HG02981 (cell line): ENCODE data around the gene PDCD4.

Source experiments
- ATAC-seq: cut with Tn5 transposase; IDR thresholded peaks from one replicate; pipeline ENCODE4 v1.9.1; 2021; ENCODE audit warnings: mild to moderate bottlenecking, moderate library complexity; ENCODE audit not compliant: unreplicated experiment

Gene PDCD4

GRCh38 chr10:110841767-110842267, 29.9 kb upstream of the PDCD4 start:
- peak; percentile 64 for ATAC-seq

DNA sequence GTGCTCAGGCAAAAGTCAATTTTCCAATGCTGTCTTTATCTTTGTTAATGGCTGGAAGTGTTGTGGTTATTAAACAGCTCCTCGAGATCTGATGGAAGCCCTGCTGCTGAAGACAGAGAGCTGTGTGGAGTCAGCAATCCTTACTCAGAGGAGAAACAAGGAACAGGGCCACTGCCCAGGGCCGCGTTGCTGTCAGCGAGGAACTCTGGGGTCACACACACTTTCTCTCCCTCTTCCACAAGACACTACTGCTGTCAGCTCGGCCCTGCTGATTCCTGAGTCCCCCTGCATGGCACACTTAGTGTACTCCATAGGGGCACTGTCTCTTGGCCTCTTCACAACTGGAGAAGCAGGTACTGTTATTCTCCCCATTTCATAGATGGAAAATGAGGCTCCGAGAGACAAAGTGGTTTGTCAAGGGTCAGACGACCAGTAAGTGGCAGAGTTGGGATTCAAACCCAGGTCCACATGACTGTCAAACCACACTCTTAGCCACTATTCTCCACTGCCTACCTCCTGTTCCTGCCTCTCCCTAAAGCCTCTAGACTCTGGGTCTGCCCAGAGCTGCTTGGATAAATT, 29.3 kb upstream of the PDCD4 start:
- no peak for ATAC-seq

- peak; percentile 81 for ATAC-seq
Observed at GRCh38 chr10:110843031-110843430, 28.7 kb upstream of the PDCD4 start.

GRCh38 chr10:110843796-110844616, 27.7 kb upstream of the PDCD4 start:
- ATAC-seq, result no peak

- ATAC-seq, result no peak
Observed at GRCh38 chr10:110844617-110844881, 27.2 kb upstream of the PDCD4 start.

GRCh38 chr10:110845192-110845755, 26.5 kb upstream of the PDCD4 start:
- ATAC-seq, result no peak

DNA sequence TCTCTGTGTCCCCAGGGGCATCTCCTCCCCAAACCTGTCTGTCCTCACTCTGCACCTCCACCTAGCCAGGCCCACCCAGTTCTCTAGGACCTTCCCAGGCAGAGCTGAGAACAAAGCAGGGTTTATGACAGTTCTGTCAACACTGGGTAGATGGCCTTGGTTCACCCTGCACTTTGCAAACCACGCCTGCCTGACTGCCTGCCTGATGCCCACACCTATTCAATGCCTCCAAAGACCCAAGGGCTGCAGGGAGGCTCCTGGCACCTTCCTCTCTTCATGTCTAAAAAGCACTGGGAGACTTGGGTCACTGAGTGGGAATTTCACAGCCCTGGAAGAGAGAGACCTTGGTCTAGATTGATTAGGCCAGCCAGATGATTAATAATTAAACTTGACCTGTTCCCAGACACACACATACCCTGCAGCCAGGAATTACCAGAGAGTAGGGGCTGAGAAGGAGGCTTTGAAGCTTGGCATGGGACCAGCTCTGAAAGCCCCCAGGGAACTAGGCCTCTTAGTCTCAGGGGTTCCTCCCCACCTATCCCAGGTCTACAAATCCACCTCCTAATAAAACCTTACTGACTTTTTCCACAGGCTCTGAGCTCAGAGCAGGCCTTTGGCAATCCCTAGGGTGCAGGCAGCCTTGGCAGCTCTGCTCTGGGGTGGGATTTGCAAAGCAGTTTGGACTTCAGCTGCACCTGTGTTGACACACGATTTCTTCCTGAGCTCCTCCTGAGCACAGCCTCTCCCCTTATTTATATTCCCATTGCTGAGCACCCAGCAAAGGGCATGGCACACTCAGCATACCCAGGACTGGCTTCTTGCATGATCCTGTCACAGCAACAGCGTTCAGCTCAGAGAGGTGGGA, 25.7 kb upstream of the PDCD4 start:
- no peak for ATAC-seq

DNA sequence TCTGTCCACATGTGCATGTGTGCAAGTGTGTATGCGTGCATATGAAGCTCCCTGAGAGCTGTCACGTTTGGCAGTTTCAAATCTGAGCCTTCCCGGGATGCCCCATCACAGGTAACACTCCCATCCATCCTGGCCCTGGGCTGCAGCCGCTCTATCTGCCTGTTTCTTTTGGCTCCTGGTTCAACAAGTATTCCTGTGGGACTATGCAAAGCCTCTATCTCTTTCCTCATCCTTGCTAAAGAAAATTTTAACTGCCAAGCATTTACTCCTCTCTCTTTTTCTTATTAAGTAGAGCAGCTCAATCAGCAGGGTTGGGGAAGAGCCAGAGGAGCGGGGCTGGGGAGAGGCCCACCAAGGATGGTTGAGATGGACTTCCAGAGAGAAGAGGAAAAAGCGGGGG, 24.4 kb upstream of the PDCD4 start:
- no peak for ATAC-seq

DNA sequence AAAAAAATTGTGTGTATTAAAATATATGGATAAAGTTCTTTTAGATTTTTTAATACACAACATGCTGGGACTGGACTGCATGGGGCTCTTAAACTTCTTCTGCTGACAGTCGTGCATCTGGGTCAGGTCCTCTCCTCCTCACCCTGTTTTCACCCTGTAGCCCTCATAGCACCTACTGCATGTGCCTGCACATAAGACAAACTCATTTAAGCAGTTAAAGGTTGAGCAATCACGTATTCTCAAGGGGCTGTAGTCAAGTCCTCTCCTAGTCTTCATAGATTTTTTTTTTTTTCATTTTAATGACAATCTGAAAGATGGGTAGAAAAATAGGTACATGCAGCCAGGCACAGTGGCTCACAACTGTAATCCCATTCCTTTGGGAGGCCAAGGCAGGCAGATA, 23.6 kb upstream of the PDCD4 start:
- ATAC-seq, result no peak

GRCh38 chr10:110850099-110850498, 21.6 kb upstream of the PDCD4 start:
- no peak for ATAC-seq

DNA sequence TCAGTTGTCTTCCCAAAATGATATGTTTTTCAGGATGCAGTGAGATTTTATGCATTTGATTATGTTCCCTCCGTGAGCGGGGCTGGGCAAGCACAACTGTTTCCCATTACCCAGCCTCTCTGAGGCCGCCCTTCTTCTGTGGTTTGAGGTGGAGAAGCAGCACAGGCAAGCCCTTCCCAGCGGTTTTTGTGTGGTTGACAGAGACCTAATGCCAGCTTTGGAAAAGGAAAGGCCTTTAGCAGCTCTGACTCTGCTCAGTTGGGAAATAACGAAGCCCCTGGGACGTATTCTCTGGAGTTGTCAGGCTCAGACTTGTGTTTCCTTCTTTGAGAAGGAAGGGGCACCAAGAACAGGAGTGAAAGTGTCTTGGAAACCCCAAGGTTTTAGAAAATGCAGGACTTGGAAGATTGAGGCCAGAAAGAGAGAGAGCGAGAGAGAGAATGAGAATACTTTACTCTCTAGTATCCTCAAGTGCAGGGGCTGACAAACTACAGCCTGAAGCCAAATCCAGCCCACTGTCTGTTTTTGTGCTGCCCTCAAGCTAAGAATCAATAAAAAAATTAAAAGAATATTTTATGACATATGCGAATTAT, 20.6 kb upstream of the PDCD4 start:
- ATAC-seq, result no peak

DNA sequence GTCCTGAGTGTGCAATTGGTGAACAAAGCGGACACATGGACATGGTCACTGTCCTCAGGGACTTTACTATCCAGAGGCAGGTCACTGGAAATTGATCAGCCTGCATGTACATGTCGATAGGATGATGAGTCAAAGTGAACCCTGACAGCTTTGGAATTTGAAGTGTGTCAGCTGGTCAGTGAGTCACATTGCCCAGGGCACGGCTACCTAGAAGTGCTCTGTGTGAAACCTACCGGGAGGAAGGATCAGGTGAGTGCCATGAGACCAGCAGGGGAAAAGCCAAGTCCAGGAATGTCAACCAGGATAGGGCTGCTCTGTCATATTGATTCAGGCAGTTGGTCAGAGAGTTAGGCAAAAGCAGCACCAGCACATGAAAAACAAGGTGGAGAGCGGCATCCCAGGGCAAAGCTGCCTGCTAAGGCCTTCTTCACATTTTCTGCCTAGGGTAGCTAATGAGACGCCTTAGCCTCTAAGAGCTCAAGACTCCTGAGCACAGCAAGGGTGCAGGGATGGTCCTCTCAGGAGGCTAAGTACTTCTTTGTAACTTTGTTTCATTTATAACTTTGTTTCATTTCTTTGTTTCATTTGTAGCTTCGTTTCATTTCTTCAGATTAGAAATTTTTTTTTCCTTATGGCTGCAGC, 19.4 kb upstream of the PDCD4 start:
- ATAC-seq, result no peak

- ATAC-seq, result no peak
Observed at GRCh38 chr10:110852947-110853346, 18.8 kb upstream of the PDCD4 start.

DNA sequence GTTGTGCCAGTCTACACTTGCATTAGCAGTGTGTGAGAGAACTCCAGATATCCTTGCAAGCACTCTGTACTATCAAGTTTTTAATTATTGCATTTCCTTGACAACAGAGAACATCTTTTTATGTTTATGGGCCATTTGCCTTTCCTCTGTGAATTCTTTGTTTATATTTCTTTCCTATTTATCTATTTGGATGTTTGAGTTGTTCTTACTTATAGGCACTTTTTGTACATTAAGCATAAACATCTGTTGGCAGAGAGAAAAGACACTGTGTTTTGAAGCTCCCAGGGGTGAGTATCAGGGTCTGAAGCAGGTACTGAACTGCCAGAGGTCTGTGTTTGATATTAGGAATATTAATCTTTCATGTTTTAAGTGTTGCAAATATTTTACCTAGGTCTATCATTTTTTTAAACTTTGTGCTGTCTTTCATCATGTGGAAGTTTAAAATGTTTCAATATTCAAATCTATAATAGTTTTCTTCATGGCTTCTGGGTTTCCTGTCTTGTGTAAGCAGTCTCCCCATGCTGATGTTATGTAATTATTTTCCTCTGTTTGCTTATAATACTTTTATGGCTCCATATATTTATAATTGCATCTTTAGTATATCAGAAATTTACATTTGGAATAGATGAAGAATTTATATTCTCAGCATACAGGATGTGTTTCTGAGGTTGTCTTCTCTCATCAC, 17.7 kb upstream of the PDCD4 start:
- ATAC-seq, result no peak

DNA sequence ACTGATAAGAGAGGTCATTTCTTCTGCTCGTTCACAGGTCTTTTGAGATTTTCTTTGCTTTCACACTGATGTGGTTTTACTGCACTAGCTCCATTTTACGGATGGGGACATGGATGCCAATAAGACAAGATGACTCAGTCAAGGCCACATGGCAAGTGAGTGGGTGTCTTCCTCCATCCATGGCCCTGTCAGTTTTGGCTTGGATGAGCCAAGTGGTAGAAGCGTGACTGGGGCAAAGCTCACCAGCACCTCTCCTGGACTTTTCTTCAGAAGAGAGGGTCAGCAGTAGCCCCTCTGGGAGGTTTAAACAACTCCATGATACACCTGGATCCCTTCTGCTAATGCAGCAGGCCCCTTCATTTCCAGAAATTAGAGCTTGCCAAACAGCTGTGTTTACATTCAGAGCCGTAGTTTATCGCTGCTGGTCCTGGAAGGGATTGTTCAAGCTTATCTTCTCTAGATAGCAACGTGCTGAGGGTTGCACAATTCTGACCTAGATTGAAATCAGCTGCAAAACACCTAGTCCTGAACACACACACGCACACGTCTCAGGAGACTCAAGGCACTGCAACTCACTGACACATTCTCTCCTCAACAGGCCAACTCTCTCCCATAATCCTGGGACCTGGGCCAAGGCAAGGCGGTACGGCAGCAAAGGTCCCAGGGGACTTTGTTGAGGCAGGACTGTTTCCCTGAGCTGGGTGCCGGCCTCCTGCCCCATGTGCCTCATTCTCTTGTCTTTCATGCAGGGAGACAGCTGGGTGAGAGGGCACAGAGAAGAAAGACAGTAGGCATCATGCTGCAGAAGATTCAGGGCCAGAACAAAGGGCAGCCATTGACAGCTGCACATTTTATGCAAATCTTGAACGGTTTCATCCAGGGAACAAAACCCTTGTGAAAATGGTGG, 14.2 kb upstream of the PDCD4 start:
- peak; percentile 45 for ATAC-seq

DNA sequence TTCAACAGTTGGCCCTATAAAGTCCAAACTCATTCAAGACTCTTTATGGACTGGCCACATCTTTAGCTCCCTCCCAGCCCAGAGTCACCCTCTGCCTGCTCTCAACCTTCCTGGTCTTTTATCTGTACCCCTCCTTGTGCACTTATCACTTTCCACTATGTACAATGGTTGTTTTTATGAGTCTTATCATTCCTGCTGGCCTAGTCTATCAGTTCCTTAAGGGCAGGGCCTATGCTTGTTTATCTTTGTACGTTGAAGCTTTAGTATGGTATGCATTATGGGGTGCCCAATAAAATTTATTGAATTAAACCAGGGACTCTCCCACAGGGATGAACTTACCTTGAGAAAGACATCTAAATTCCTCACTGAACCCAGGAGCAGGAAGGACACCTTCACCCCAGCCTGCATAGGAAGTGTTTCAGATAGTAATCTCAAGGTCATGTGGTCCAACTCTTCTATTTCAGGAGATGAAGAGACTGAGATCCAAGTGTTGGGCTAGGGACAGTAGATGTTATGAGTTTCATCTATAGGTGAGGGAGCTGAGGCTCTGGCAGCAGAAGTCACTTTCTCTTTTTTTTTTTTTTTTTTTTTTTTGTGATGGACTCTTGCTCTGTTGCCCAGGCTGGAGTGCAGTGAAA, 13.3 kb upstream of the PDCD4 start:
- no peak for ATAC-seq

DNA sequence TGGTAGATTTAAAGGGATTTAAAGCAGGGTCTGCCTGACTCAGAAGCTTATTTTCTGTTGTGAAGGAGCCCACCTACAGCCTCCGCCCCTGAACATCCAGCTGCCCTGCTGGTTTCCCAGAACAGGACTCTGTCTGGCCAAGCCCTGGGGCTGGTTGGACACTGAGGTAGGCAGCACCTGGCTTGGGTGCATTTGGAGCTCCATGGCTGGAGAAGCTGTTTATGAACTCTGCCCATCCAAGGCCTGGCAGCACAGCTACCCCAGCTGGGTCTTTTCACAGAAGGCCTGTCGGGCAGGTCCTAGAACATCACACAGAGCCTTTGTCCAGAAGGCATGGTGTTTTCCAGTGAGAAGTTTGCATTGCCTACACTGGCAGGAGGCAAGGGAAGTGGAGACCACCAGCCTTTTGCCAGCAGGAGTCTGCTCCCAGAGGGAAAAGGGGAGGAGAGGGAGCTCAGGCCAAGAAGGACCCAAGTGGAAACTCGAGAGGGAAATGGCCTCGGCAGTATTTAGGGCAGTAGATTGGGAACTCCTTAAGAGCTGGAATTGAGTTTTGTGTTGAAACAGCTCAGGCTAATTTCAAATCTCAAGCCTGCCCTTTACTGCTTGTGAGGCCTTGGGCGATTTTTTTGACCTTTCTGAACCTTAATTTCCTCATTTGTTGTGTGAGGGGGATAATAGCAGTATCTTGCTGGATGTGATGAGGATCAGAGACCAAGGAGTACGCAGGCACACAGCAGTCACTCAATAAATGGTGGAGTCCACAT, 12.3 kb upstream of the PDCD4 start:
- no peak for ATAC-seq

GRCh38 chr10:110859973-110860376, 11.8 kb upstream of the PDCD4 start:
- no peak for ATAC-seq
